ENCODE data around the gene SNAPC2.
A peak's percentile ranks its signal among the peaks of the same experiment; 100 is the strongest.
"Not testable (repeated sequence)": the region's sequence is repeated elsewhere in the genome, so short reads cannot be mapped to it uniquely, and the experiment has no call there.

SNAPC2 gene

GRCh38 chr19:7909471-7910067 is 10.6 kb upstream of the SNAPC2 start:
- DNase-seq (ENCODE audit: low read depth in 2 of 2): no peak

DNA sequence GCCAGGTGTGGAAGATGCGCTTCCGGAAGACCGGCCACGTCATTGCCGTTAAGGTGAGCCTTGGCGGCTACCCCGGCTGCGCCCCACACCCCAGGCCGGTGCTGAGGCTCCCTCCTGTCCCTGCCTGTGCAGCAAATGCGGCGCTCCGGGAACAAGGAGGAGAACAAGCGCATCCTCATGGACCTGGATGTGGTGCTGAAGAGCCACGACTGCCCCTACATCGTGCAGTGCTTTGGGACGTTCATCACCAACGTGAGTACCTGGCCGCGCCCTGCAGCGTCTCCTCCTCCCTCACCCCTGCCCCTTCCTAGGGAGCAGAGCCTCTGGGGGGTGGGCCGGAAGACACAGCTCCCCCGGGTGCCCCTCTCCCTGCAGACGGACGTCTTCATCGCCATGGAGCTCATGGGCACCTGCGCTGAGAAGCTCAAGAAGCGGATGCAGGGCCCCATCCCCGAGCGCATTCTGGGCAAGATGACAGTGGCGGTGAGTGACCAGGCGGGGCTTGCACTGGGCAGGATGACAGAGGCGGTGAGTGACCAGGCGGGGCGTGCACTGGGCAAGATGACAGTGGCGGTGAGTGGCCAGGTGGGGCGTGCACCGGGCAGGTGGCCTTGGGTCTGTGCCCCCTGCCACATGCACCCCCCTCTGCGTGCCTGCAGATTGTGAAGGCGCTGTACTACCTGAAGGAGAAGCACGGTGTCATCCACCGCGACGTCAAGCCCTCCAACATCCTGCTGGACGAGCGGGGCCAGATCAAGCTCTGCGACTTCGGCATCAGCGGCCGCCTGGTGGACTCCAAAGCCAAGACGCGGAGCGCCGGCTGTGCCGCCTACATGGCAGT is 9.6 kb upstream of the SNAPC2 start:
- no peak for DNase-seq (ENCODE audit: low read depth in 2 of 2)

DNA sequence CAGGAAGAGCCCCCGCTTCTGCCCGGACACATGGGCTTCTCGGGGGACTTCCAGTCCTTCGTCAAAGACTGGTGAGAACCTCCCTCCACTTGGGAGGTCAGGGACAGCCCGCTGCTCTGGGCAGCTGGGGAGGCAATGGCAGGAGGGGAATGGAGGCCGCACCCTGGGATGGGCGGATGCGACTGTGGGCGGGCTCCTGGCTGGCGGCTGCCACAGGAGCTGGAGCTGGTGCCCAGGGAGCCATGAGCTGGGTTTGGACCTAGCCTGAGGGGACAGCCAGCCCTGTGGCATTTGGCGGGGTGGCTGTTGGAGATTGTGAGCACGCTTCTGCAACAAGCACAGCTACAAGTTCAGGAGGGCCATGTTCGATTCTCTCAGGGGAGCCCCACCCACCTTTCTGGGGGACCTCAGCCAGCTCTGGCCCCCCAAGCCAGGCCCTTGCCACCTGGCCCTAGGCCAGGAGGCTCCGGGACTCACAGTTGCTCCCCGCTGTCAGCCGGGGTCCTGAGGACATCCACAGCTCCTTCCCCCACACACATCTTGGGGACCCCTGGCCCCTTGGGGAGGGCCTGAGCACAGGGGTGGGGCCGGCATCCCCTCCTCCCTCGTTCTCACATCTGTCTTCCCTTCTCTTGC is 8.5 kb upstream of the SNAPC2 start:
- DNase-seq (ENCODE audit: low read depth in 2 of 2): no peak

DNA sequence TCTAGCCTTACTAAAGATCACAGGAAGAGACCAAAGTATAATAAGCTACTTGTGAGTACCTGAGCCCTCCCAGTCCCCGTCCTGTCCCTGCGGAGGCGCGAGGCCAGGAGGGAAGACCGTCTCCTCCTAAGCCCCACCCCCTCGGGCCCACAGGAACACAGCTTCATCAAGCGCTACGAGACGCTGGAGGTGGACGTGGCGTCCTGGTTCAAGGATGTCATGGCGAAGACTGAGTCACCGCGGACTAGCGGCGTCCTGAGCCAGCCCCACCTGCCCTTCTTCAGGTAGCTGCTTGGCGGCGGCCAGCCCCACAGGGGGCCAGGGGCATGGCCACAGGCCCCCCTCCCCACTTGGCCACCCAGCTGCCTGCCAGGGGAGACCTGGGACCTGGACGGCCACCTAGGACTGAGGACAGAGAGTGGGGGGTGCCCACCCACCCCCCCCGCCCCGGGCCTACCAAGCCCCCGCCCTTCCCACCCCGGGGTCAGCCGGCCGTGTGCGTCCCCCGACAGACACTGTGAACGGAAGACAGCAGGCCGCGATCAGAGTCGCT is 7.9 kb upstream of the SNAPC2 start:
- DNase-seq (ENCODE audit: low read depth in 2 of 2): no peak

DNA sequence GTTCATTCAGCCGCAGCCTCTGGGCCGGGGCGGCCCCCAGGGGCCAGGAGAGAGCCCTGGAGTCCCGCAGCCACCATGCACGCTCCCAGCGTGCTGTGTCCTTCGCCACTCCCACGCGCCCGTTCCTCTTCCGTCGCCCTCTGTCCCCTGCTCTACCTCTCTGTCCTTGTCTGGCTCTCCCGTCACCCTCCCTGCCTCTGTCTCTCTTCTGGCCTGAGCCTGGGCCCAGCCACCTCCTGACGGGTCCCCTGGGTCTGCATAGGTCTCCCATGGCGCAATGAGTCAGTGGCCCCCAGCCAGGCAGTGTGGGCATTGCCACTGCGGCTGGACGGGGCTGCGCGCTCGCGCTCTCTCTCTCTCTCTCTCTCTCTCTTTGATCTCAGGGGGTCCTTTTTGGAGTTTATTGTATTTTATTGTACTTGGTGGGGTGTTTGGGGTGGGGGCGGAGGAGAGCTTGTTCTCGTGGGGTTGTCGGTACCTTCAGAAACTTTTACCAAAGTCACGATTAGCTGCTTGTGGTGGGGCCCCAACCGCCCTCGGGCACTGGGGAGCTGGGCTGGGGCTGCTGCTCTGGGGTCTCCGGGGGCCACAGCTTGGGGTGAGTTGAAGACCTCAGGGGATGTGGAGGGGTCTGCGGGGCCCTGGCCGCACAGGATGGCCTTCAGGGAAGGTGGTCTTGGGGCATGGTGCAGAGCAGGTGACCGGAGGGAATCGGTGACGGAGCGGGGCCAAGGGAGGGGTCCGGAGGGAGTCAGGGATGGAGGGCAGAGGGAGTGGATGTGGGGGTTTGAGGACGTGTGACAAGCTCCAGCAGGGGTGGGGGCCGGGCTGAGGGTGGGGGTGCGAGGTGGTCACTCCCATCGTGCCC is 7.2 kb upstream of the SNAPC2 start:
- DNase-seq (ENCODE audit: low read depth in 2 of 2): no peak

DNA sequence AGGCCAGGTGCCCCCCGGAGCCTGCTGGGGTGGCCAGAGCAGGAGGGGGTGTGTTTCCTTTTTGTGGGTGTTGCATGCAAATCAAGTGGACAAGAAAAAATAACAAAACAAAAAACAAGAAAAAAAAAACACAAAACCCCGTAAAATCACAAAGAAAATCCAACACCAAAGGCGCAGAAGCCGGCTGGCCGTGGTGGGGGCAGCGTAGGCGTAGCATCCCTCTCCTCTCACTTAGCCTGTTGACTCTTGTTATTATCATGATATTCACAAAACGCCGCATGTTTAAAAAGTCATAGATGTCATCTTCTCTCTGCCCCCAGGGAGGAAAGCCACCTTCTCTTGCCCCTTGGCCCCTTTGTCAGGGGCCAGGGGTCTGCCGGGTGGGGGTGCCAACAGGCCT is 6.5 kb upstream of the SNAPC2 start:
- no peak for DNase-seq (ENCODE audit: low read depth in 2 of 2)

DNA sequence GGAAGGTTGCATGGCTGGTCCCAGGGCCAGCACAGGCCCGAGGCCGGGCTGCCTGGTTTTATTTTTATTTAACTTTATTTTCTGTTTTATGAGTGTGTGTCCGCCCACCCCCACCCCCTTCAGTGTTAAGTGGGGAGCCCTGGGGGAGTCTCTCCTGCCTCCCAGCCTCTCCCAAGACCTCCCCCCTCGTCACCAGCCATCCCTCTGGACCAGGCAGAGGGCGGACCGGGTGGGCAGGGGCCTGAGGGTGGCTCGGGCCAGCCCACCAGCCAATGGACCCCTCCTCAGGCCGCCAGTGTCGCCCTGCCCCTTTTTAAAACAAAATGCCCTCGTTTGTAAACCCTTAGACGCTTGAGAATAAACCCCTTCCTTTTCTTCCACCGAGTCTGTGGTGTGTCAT is 6.0 kb upstream of the SNAPC2 start:
- no peak for DNase-seq (ENCODE audit: low read depth in 2 of 2)

GRCh38 chr19:7914598-7915045 is 5.5 kb upstream of the SNAPC2 start, which contains the start of gene TGFBR3L:
TGFBR3L (plus strand) TSS chr19:7914830.
- no peak for DNase-seq (ENCODE audit: low read depth in 2 of 2)

DNA sequence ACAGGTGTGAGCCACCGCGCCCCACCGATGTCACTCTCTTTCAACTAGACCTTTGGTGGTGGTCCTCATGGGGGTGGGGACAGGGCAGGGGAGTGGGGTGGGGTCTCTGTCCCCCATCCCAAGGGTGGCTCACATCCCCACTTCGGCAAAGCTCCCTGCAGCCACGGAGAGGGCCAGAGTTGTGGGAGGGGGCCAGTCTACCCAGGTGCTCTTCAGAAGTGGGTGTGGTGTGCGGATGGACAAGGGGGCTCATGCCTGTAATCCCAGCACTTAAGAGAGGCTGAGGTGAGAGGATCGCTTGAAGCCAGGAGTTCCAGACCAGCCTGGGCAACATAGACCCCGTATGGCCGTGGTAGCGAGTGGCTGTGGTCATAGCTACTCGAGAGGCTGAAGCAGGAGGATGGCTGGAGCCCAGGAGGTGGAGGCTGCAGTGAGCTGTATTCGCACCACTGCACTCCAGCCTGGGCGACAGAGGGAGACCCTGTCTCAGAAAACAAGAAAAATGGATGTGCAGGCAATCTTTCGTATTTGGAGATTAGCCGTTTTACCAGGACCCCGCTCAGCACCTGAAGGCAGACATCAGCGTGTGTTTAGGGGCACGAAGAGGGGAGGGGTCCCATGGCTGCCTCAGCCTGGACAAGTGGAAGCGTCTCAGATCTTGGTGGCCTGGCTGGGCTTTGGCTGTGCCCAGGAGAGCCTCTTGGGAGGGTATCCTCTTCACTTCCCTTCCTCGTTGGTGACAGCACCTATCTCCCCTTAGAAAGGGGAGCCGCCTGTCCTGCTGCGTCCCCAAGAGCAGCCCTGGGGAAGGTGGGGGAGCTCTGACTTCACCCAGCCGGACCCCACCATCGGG is 4.7 kb upstream of the SNAPC2 start:
- no peak for DNase-seq (ENCODE audit: low read depth in 2 of 2)

- no peak for DNase-seq (ENCODE audit: low read depth in 2 of 2)
These were observed 3.8 kb upstream of the SNAPC2 start for GRCh38 chr19:7916103-7916954.

GRCh38 chr19:7916955-7917266 is 3.2 kb upstream of the SNAPC2 start:
- no peak for DNase-seq (ENCODE audit: low read depth in 2 of 2)

DNA sequence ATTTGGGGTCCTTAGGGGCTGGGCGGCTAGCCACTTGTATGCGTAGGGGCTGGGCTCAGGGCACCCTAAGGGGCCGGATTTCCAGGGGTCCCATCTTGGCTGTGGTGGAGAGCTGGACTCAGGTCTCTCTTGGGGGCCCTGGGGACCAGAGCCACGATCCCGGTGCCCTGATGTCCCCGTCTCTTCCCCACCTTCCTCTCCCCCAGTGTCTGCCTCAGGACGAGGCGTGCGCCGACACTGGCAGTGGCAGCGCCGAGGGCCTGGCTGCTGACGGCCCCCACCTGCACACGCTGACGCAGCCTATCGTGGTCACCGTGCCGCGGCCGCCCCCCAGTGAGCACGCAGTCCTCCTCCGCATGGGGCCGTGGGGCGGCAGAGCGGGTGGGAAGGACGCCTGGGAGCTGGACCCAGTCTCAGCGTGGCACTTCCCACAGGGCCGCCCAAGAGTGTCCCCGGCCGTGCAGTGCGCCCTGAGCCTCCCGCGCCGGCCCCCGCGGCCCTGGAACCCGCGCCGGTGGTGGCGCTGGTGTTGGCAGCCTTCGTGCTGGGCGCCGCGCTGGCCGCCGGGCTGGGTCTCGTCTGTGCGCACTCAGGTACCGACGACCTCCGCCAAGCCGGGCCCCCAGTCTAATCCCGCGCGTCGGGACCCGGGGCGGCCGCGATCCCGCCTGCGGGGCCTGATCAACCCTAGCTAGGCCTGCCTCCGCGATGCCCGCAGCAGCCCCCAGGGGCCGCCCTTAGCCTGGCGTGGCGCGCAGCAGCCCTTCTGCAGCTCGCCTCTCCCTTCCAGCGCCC is 2.7 kb upstream of the SNAPC2 start:
- no peak for DNase-seq (ENCODE audit: low read depth in 2 of 2)

DNA sequence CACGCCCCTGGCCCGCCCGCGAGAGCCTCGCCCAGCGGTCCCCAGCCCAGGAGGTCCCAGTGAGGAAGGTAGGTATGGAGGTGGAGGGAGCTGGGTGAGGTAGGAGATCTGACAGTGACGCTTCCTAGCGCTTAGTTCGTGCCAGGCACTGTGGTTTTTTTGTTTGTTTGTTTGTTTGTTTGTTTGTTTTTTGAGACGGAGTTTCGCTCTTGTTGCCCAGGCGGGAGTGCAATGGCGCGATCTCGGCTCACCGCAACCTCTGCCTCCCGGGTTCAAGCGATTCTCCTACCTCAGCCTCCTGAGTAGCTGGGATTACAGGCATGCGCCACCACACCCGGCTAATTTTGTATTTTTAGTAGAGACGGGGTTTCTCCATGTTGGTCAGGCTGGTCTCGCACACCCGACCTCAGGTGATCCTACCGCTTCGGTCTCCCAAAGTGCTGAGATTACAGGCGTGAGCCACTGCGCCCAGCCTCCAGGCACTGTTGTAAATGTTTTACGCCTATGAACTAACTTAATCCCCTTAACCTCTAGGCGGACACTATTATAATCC is 2.0 kb upstream of the SNAPC2 start:
- not testable (repeated sequence) for DNase-seq (ENCODE audit: low read depth in 2 of 2)

DNA sequence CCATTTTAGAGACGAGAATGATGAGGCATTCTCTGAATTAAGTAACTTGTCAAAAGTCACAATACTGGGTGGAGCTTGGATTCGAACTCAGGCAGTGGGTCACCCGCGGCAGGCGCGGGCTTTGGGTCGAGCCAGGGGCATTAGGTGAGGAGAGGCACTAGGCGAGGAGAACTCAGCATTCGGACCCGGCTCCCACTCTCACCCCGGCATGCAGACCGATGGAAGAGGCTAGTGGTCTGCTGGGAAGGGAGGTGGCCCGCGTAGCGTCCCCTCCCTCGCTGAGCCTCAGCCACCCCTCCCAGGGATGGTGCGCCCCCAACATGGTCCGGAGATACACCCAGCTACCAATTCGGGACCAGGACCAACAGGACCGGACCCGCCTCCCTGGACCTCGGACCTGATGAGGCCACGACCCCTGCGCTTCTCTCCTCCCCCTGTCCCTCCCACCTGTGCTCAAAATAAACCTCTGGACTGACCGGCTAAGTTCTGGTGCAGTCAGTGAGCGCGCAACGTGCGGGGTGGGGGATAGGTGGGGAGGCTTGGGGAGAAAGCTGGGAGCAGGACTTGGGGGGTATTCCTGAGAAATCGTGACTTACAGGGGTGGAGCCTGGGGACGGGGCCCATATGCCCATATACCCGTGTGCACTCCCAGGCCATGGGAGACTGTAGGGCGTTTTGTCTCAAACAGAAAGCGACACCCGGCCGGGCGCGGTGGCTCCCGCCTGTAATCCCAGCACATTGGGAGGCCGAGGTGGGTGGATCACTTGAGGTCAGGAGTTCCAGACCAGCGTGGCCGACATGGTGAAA is 1.3 kb upstream of the SNAPC2 start:
- no peak for DNase-seq (ENCODE audit: low read depth in 2 of 2)

DNA sequence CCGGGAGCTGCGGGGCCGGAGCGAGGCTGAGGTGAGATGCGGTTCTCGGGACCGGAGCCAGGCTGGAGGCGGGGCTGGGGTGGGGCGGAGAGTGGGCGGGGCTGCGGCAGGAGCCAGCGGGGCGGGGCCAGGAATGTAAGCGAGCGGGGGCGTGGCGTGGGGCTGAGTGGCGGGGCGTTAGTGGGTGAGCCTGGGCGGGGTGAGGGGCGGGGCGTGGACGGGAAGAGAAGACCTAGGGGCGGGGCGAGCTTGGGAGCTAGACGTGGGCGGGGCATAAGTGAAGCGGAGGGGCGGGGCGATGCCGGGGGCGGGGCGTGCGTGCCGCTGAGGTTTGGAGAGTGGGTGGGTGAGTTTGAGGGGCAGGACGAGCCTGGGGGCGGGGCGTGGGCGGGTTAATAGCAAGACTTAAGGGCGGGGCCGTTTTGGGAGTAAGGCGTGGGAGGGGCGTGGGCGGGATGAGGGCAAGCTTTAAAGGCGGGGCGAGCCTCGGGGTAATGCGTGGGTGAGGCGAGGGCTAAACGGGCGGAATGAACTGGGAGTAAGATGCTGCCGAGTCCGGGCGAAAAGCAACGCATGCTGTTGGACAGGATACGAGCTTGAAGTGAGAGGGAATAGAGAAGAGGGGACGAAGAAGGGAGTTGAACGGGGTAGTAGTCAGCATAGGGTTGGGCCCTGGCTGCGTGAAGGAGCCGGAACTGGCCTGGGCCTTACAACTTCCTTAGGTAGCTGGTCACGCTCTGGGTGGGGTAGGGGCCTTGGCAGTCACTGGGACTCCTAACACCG is 572 bp downstream of the SNAPC2 start:
- DNase-seq (ENCODE audit: low read depth in 2 of 2): peak; percentile 99 to 100

GRCh38 chr19:7921302-7921966 is 1.3 kb downstream of the SNAPC2 start:
- DNase-seq (ENCODE audit: low read depth in 2 of 2): no peak
